ENCODE measurements around the gene PRR7. TPM values are rescaled to one million over a fixed set of nuclear protein-coding genes. Genes with fewer than 3 reads are reported as not detected.

Gene PRR7
- total and polyA plus RNA-seq, 9 donors, result 0.51 to 11.4 (median 2.0) TPM; not detected in 1

- Histone ChIP-seq H3K9me3 (no peaks in the 10 kb centered on the region), H3K36me3 (no peaks in the 10 kb centered on the region), H3K27ac (no peak overlapping the region), H3K4me3 (peak overlapping the region; percentile 44), H3K4me1 (ENCODE audit: insufficient read depth) (peaks cover 7% of the 10 kb centered on the region), H3K27me3 (no peaks in the 10 kb centered on the region)
- peak in 2 of 5 donors; percentile 62 to 68 for DNase-seq
- TF ChIP-seq EP300 (IDR thresholded peaks at IDR 0.05) (no peak), CTCF (IDR thresholded peaks at IDR 0.05) (no peak), POLR2A (IDR thresholded peaks at IDR 0.05) (no peak)
- intact Hi-C loops (cut with DNase I), result loop anchor here (2.0 to 10.0 kb wide), 6 partner anchors 37 to 339 kb away; partner anchors contain the start of gene MXD3 (in 2 of the 4)
- WGBS, 3 donors, result 8% methylated on average over 31 of the region's 31 CpGs
Observed at GRCh38 chr5:177453852-177454396, 7.3 kb downstream of the PRR7 start.

GRCh38 chr5:177454397-177455035 lies 7.9 kb downstream of the PRR7 start:
- intact Hi-C loops (cut with DNase I), result loop anchor here (2.0 to 10.0 kb wide), 7 partner anchors 37 to 340 kb away; partner anchors contain the start of genes MXD3 (in 2 of the 4) and PFN3 (in 1 of the 4)
- peak; percentile 88 to 96 (median 94) for DNase-seq
- peak overlapping the region; percentile 44 for H3K4me3 ChIP-seq
- TF ChIP-seq CTCF (IDR thresholded peaks at IDR 0.05) (peak; percentile 91 to 98 (median 96)), EP300 (IDR thresholded peaks at IDR 0.05) (no peak), POLR2A (IDR thresholded peaks at IDR 0.05) (peak; percentile 39)
- 0 to 1% (median 1%) methylated on average over 13 to 84 of the region's 84 CpGs for WGBS, 3 donors
- H3K36me3 ChIP-seq, result no peaks in the 10 kb centered on the region
- no peaks in the 10 kb centered on the region for H3K9me3 ChIP-seq
- H3K27me3 ChIP-seq, result no peaks in the 10 kb centered on the region
- H3K27ac ChIP-seq, result peak overlapping the region; percentile 26 to 49
- peaks cover 7% of the 10 kb centered on the region for H3K4me1 ChIP-seq (ENCODE audit: insufficient read depth)

GRCh38 chr5:177455036-177455660 lies 8.5 kb downstream of the PRR7 start:
- TF ChIP-seq CTCF (IDR thresholded peaks at IDR 0.05) (peak; percentile 67 to 94 (median 92)), EP300 (IDR thresholded peaks at IDR 0.05) (no peak)
- no peaks in the 10 kb centered on the region for H3K27me3 ChIP-seq
- H3K4me3 ChIP-seq, result peak overlapping the region; percentile 44
- no peaks in the 10 kb centered on the region for H3K9me3 ChIP-seq
- H3K36me3 ChIP-seq, result no peaks in the 10 kb centered on the region
- peaks cover 7% of the 10 kb centered on the region for H3K4me1 ChIP-seq (ENCODE audit: insufficient read depth)
- intact Hi-C loops (cut with DNase I), result loop anchor here (2.0 to 10.0 kb wide), 5 partner anchors 50 to 340 kb away; partner anchors contain the start of genes MXD3 (in 2 of the 4) and PFN3 (in 1 of the 4)
- H3K27ac ChIP-seq, result peak overlapping the region; percentile 26 to 49
- peak; percentile 77 to 87 (median 85) for DNase-seq
- 0% methylated on average over 44 to 80 of the region's 80 CpGs for WGBS, 3 donors
